Kidney tubule cell (primary cell): ENCODE data around the gene NEU4.

Source experiments
- DNase-seq: peaks from one replicate; pipeline ENCODE4 v3.0.0-alpha.2; 2018; ENCODE audit warnings: low spot score

Gene NEU4

DNA sequence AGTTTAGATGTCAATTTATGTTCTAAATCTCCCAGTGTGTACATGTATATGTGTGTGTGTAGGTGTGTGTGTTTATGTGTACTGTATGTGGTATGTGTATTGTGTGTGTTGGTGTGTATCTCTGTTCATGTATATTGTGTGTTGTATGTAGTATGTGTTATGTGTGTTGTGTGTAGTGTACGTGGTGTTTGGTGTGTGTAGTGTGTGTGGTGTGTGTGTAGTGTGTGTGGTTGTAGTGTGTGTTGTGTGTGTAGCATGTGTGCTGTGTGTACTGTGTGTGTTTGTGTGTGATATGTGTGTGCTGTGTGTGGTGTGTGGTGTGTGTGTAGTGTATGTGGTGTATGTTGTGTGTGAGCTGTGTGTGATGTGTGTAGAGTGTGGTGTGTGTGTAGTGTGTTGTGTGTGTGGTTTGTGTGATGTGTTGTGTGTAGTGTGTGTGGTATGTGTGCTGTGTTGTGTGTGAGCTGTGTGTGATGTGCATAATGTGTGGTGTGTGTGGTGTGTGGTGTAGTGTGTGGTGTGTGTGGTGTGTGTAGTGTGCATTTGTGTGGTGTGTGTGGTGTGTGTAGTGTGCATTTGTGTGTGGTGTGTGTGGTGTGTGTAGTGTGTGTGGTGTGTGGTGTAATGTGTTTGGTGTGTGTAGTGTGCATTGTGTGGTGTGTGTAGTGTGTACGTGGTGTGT is 55.3 kb downstream of the NEU4 start:
- no peak for DNase-seq

DNA sequence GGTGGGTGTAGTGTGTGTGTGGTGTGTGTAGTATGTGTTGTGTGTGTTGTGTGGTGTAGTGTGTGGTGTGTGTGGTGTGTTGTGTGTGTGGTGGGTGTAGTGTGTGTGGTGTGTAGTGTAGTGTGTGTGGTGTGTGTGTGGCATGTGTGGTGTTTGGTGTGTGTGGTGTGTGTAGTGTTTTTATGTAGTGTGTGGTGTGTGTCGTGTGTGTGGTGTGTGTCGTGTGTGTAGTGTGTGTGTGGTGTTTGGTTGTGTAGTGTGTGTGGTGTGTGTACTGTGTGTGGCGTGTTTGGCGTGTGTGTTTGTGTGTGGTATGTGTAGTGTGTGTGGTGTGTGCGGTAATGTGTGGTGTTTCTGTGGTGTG is 55.8 kb downstream of the NEU4 start:
- no peak for DNase-seq

DNA sequence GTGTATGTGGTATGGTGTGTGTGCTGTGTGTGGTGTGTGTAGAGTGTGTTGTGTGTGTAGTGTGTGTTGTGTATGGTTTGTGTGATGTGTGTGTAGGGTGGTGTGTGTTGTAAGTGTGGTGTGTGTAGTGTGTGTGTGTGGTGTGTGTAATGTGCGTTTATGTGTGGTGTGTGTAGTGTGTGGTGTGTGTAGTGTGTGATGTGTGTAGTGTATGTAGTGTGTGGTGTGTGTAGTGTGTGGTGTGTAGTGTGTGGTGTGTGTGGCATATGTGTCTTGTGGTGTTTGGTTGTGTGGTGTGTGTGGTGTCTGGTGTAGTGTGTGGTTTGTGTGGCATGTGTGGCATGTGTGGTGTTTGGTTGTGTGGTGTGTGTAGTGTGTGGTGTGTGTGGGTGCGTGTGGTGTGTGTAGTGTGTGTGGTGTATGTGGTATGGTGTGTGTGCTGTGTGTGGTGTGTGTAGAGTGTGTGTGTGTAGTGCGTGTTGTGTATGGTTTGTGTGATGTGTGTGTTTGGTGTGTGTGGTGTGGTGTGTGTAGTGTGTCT is 56.5 kb downstream of the NEU4 start:
- DNase-seq, result no peak

DNA sequence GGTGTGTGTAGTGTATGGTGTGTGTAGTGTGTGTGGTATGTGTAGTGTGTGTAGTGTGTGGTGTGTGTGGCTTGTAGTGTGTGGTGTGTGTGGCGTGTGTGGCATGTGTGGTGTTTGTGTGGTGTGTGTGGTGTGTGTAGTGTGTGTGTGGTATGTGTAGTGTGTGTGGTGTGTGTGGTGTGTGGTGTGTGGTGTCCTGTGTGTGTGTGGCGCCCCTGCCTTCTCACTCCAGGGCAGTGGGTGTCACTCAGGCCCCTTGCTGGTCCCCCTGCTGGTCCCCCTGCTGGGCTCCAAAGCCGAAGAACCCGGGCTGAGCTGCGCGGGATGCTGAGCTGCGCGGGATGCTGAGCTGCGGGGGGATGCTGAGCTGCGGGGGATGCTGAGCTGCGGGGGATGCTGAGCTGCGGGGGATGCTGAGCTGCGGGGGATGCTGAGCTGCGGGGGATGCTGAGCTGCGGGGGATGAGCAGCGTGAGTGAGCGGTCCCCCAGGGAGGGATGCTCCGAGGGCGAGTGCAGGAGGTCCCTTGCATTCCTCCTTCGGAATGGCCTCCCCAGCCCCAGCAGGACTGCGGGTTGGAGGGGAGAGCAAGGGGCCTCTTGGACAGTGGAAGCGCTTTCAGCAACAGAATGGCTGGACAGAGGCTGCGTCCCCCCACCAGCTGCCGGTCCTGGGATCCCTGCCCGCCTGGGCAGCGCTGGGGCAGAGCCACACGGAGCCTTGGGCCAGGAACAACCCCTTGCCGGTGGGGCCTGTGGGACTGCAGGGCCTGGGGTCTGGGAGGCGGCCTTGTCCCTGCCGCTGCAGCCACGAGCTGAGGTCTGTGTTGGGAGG is 57.2 kb downstream of the NEU4 start:
- no peak for DNase-seq
